ENCODE measurements around the gene MACROD1.

DNA sequence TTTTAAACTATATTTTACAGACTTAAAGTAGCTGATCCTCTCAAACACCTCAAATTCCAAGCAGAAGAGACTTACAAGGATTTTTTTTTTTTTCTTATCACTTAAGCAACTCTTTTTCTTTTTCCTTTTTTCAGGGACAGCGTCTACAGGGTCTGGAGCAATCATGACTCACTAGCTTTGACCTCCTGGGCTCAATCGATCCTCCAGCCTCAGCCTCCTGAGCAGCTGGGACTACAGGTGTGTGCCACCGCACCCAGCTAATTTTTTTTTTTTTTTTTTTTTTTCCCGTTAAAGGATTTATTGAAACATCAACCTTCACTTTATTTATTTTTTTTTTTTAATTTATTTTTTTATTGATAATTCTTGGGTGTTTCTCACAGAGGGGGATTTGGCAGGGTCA is 4.5 kb upstream of the MACROD1 start:
- TF ChIP-seq, protein P1, sequence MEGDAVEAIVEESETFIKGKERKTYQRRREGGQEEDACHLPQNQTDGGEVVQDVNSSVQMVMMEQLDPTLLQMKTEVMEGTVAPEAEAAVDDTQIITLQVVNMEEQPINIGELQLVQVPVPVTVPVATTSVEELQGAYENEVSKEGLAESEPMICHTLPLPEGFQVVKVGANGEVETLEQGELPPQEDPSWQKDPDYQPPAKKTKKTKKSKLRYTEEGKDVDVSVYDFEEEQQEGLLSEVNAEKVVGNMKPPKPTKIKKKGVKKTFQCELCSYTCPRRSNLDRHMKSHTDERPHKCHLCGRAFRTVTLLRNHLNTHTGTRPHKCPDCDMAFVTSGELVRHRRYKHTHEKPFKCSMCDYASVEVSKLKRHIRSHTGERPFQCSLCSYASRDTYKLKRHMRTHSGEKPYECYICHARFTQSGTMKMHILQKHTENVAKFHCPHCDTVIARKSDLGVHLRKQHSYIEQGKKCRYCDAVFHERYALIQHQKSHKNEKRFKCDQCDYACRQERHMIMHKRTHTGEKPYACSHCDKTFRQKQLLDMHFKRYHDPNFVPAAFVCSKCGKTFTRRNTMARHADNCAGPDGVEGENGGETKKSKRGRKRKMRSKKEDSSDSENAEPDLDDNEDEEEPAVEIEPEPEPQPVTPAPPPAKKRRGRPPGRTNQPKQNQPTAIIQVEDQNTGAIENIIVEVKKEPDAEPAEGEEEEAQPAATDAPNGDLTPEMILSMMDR (IDR thresholded peaks at IDR 0.05) = no peak
- no peak for TF ChIP-seq POLR2A (IDR thresholded peaks at IDR 0.05)

Measured in Peyer's patch (tissue), 4 donors.